Smooth muscle cell (in vitro differentiated cells): Measurements from ENCODE around the gene RETNLB. TPM values are rescaled to one million over a fixed set of nuclear protein-coding genes. Genes with fewer than 3 reads are reported as not detected.

ENCODE experiments used
- DNase-seq: peaks from one replicate; lab custom pipeline; 2025; ENCODE audit not compliant: unreplicated experiment; lab: John Stamatoyannopoulos, UW
- H2AFZ ChIP-seq: fragments of 200-600 bp; sonication (generic); 2 replicates; pipeline ENCODE4 v1.6.0; 2016; ENCODE audit warnings: antibody characterized with exemption, low read depth, mild to moderate bottlenecking
- H3F3A ChIP-seq: fragments of 200-600 bp; sonication (generic); 2 replicates; pipeline ENCODE4 v1.6.0; 2017; ENCODE audit warnings: antibody characterized with exemption, low read depth
- H3K27ac ChIP-seq: fragments of 200-600 bp; sonication (generic); 2 replicates; pipeline ENCODE4 v1.5.1; 2016; ENCODE audit warnings: low read depth, mild to moderate bottlenecking
- H3K27me3 ChIP-seq: fragments of 200-600 bp; sonication (generic); 2 replicates; pipeline ENCODE4 v1.6.1; 2016; ENCODE audit warnings: low read depth, mild to moderate bottlenecking
- H3K36me3 ChIP-seq: fragments of 200-600 bp; sonication (generic); 2 replicates; pipeline ENCODE4 v1.5.1; 2016; ENCODE audit warnings: low read depth
- H3K4me1 ChIP-seq: fragments of 200-600 bp; sonication (generic); 2 replicates; pipeline ENCODE4 v1.5.1; 2016; ENCODE audit warnings: low read depth
- H3K4me2 ChIP-seq: fragments of 200-600 bp; sonication (generic); 2 replicates; pipeline ENCODE4 v1.6.0; 2016; ENCODE audit warnings: mild to moderate bottlenecking
- H3K4me3 ChIP-seq: fragments of 200-600 bp; sonication (generic); 2 replicates; pipeline ENCODE4 v1.5.1; 2016; ENCODE audit warnings: mild to moderate bottlenecking
- H3K79me2 ChIP-seq: fragments of 200-600 bp; sonication (generic); 2 replicates; pipeline ENCODE4 v1.6.0; 2016; ENCODE audit warnings: low read depth, mild to moderate bottlenecking
- H3K9ac ChIP-seq: fragments of 200-600 bp; sonication (generic); 2 replicates; pipeline ENCODE4 v1.6.0; 2016; ENCODE audit warnings: low read depth
- H3K9me3 ChIP-seq: fragments of 200-600 bp; sonication (generic); replicated peaks from 2 replicates; pipeline ENCODE4 v1.5.1; 2016; ENCODE audit warnings: low read depth
- H4K20me1 ChIP-seq: fragments of 200-600 bp; sonication (generic); 2 replicates; pipeline ENCODE4 v1.6.0; 2016; ENCODE audit warnings: low read depth
- WGBS: methylation state at CpG from one replicate; pipeline ENCODE4 v1.1.7; 2016; ENCODE audit warnings: low lambda C conversion rate; 5-methylcytosine and 5-hydroxymethylcytosine counted together
- polyA plus RNA-seq: library from polyadenylated mRNA; unstranded; fragments of >200 nt; fragmentation: Nextera tagmentation; extraction: Ambion mirVana; gene quantifications from 2 replicates; pipeline ENCODE4 v1.2.1, GENCODE V29; 2016
- total RNA-seq: library from RNA; depleted of rRNA; stranded (reverse); fragments of >200 nt; gene quantifications from 2 replicates; pipeline ENCODE4 v1.2.3, GENCODE V29; 2014
- TF ChIP-seq, protein P1 (sequence below): fragments of 200-600 bp; sonication (generic); IDR thresholded peaks from 2 replicates; pipeline ENCODE4 v1.5.1; 2017; ENCODE audit warnings: borderline replicate concordance, mild to moderate bottlenecking, antibody characterized with exemption; ENCODE audit not compliant: insufficient read depth, poor library complexity, severe bottlenecking

RETNLB gene
- total and polyA plus RNA-seq, 2 experiments from 2014 or later: not detected

DNA sequence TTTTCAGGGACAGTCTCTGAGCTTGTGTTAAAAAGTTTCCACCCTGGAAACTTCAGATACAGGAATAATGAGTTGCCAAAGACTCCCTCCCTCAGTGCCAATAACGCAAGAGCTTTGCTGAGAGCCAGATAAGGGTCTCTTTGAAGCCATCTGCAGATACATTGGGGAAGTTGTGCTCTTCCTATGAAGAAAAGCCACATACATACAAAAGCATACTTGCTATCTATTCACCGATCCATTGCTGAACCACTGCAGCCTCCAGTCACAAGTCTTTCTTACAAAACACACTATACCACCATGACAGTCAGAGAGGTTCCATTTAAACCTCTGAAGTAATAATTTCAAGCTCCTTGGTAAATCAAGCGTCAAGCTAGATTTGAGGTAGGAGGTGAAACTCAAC is 10.0 kb upstream of the RETNLB start:
- WGBS: 91% methylated on average over 3 of the region's 3 CpGs

DNA sequence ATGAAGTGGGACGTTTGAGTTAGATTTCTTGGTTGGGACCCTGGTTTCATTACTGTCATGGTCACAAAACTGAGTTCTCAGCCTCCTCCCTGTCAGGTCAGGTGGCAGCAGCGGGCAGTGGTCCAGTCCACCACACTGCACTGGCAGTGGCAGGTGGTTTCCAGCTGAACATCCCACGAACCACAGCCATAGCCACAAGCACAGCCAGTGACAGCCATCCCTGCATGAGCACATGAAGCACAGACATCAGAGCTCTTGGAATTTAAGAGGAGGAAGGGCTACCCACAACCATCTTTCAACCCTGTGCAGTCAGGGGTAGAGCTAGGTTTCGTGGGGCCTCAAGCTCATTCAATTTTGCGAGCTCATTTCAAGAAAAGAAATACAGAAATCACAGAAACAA is 1.5 kb downstream of the RETNLB start:
- H3K4me3 ChIP-seq: no peak overlapping the region
- no peak overlapping the region for H2AFZ ChIP-seq
- H3K79me2 ChIP-seq: no peaks in the 10 kb centered on the region
- H3K4me2 ChIP-seq: no peak overlapping the region
- no peak overlapping the region for H3K27ac ChIP-seq
- H3K27me3 ChIP-seq: no peaks in the 10 kb centered on the region
- no peaks in the 10 kb centered on the region for H3K36me3 ChIP-seq
- no peaks in the 10 kb centered on the region for H4K20me1 ChIP-seq
- WGBS: 78% methylated on average over 5 of the region's 5 CpGs
- no peak overlapping the region for H3K9ac ChIP-seq
- TF ChIP-seq, protein P1, sequence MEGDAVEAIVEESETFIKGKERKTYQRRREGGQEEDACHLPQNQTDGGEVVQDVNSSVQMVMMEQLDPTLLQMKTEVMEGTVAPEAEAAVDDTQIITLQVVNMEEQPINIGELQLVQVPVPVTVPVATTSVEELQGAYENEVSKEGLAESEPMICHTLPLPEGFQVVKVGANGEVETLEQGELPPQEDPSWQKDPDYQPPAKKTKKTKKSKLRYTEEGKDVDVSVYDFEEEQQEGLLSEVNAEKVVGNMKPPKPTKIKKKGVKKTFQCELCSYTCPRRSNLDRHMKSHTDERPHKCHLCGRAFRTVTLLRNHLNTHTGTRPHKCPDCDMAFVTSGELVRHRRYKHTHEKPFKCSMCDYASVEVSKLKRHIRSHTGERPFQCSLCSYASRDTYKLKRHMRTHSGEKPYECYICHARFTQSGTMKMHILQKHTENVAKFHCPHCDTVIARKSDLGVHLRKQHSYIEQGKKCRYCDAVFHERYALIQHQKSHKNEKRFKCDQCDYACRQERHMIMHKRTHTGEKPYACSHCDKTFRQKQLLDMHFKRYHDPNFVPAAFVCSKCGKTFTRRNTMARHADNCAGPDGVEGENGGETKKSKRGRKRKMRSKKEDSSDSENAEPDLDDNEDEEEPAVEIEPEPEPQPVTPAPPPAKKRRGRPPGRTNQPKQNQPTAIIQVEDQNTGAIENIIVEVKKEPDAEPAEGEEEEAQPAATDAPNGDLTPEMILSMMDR: no peak
- no peaks in the 10 kb centered on the region for H3F3A ChIP-seq
- no peaks in the 10 kb centered on the region for H3K4me1 ChIP-seq
- no peak for DNase-seq
- H3K9me3 ChIP-seq: no peaks in the 10 kb centered on the region

More for the DNA sequence above, 10.0 kb upstream of the RETNLB start:
- H3K36me3 ChIP-seq: no peaks in the 10 kb centered on the region
- H3K9ac ChIP-seq: no peak overlapping the region
- TF ChIP-seq, protein P1: no peak
- H3K4me3 ChIP-seq: no peak overlapping the region
- no peak overlapping the region for H3K27ac ChIP-seq
- no peak overlapping the region for H2AFZ ChIP-seq
- no peaks in the 10 kb centered on the region for H3F3A ChIP-seq
- no peaks in the 10 kb centered on the region for H3K4me1 ChIP-seq
- H3K79me2 ChIP-seq: no peaks in the 10 kb centered on the region
- H3K9me3 ChIP-seq: no peaks in the 10 kb centered on the region
- no peak for DNase-seq
- no peaks in the 10 kb centered on the region for H4K20me1 ChIP-seq
- H3K27me3 ChIP-seq: no peaks in the 10 kb centered on the region
- no peak overlapping the region for H3K4me2 ChIP-seq

DNA sequence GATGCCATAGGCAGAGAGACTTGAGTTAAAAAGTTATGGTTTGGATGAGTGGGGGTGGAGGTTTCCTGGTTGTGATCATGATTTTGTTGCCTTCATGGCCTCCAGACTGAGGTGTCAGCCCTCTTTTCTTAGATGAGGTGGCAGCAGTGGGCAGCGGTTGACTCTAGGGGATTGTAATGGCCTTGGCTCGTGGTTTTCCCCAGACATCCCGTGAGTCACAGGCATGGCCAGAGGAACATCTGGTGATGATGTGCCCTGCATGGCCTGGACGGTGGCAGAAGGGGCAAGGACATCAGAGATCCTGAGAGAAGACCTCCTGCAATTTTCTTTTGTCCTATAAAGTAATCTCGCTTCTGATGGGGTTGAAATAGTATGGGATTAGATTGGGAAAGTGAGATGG is 12.4 kb downstream of the RETNLB start:
- no peak overlapping the region for H2AFZ ChIP-seq
- 85% methylated on average over 5 of the region's 5 CpGs for WGBS
- no peak overlapping the region for H3K4me2 ChIP-seq
- no peaks in the 10 kb centered on the region for H3K9me3 ChIP-seq
- DNase-seq: no peak
- H3K9ac ChIP-seq: no peak overlapping the region
- H3K27me3 ChIP-seq: no peaks in the 10 kb centered on the region
- H4K20me1 ChIP-seq: no peaks in the 10 kb centered on the region
- H3K27ac ChIP-seq: no peak overlapping the region
- no peaks in the 10 kb centered on the region for H3F3A ChIP-seq
- no peaks in the 10 kb centered on the region for H3K79me2 ChIP-seq
- H3K4me3 ChIP-seq: no peak overlapping the region
- H3K4me1 ChIP-seq: no peaks in the 10 kb centered on the region
- H3K36me3 ChIP-seq: no peaks in the 10 kb centered on the region
- TF ChIP-seq, protein P1: no peak

DNA sequence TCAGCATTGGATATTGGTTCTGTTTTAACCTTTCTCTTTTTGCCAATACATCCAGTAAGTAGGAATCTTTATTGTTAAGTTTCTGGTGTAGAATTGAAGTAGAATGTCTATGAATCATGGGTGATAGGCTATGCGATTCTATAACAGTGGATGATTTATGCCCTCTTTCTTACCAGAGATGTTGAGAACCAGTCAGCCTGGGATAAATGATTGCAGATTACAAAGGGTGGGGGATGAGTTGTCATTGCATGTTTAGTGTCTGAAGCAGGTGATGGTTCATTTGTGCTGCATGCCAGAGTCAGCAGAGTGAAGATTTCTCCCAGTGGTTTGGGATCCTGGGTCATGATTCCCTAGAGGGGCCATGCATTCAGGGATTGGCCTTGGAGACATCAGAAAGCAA is 14.3 kb downstream of the RETNLB start:
- TF ChIP-seq, protein P1: no peak
- Histone ChIP-seq H3K79me2 (no peaks in the 10 kb centered on the region), H3K9ac (no peak overlapping the region), H3K4me3 (no peak overlapping the region), H3K4me1 (no peaks in the 10 kb centered on the region), H2AFZ (no peak overlapping the region), H3K27ac (no peak overlapping the region), H3K36me3 (no peaks in the 10 kb centered on the region), H3F3A (no peaks in the 10 kb centered on the region), H4K20me1 (no peaks in the 10 kb centered on the region), H3K9me3 (no peaks in the 10 kb centered on the region), H3K4me2 (no peak overlapping the region), H3K27me3 (no peaks in the 10 kb centered on the region)
- 94% methylated on average over 1 of the region's 1 CpG for WGBS
- no peak for DNase-seq
